ENCODE data around the gene GPX8. TPM values are rescaled to one million over a fixed set of nuclear protein-coding genes. Genes with fewer than 3 reads are reported as not detected.
A peak's percentile ranks its signal among the peaks of the same experiment; 100 is the strongest.

The GPX8 gene, protein sequence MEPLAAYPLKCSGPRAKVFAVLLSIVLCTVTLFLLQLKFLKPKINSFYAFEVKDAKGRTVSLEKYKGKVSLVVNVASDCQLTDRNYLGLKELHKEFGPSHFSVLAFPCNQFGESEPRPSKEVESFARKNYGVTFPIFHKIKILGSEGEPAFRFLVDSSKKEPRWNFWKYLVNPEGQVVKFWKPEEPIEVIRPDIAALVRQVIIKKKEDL
- 10 to 100 TPM in 1 of 4 donors, 1 to 10 TPM in 2, under 1 TPM in 1; 0.22 to 13.1 (median 3.9) TPM for polyA plus RNA-seq
- long read RNA-seq, donor 1, transcript GPX8-203 (3 exons, 1,411 nt), result major isoform, 5 of 10 reads
- long read RNA-seq, donor 1, partial matches to known transcripts, result 0 of 10 reads
- long read RNA-seq, donor 1, other reads (novel, unspliced or antisense), result 0 of 10 reads
- long read RNA-seq, donor 2, partial matches to known transcripts, result 0 of 3 reads
- long read RNA-seq, donor 2, other reads (novel, unspliced or antisense), result 0 of 3 reads
- long read RNA-seq, donor 3, partial matches to known transcripts, result 6 of 10 reads
- long read RNA-seq, donor 3, other reads (novel, unspliced or antisense), result 0 of 10 reads
- long read RNA-seq, donor 4, result 0 reads
- long read RNA-seq, donor 5, partial matches to known transcripts, result 0 of 2 reads
- long read RNA-seq, donor 5, other reads (novel, unspliced or antisense), result 0 of 2 reads
- long read RNA-seq, donor 6, result 0 reads
- long read RNA-seq, donor 7, transcript GPX8-203 (3 exons, 1,411 nt), result major isoform, 24 of 29 reads
- long read RNA-seq, donor 7, partial matches to known transcripts, result 0 of 29 reads
- long read RNA-seq, donor 7, other reads (novel, unspliced or antisense), result 0 of 29 reads
- long read RNA-seq, donor 8, partial matches to known transcripts, result 0 of 4 reads
- long read RNA-seq, donor 8, other reads (novel, unspliced or antisense), result 0 of 4 reads
- long read RNA-seq, donor 9, partial matches to known transcripts, result 0 of 1 reads
- long read RNA-seq, donor 9, other reads (novel, unspliced or antisense), result 0 of 1 reads
- long read RNA-seq, donor 10, transcript GPX8-203 (3 exons, 1,411 nt), result major isoform, 8 of 13 reads
- long read RNA-seq, donor 10, partial matches to known transcripts, result 0 of 13 reads
- long read RNA-seq, donor 10, other reads (novel, unspliced or antisense), result 0 of 13 reads

DNA sequence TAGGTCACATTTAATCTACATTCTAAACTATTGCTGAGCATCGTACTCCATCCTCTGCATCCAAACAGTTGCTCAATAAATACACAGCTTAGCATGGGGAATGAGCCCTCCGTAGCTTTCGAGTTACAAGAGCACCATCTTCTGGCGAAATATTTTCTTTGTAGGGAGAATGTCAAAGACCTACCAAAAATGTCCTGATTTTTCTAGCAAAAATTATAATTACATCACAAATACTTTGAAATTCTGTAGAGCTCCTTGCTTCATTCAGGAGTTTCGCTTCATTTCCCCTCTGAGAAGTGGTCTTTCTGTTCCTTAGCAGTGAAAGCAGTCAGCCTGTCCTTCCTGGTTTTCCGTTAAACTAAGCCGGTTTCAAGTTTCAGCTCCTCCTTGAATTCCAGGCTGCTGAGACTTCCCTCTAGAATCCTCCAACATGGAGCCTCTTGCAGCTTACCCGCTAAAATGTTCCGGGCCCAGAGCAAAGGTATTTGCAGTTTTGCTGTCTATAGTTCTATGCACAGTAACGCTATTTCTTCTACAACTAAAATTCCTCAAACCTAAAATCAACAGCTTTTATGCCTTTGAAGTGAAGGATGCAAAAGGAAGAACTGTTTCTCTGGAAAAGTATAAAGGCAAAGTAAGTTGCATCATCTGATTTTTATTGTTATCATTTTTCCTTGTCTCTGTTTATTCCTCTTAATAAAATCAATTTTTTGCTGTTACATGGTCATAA lies at the start of gene GPX8:
TSS of gene GPX8 (plus strand) at position 409 of the 730 bp plus-strand sequence. CDS start at position 431, 22 bp downstream.
- Histone ChIP-seq H3K36me3 (ENCODE audit: control insufficient read depth in 3 of 3, insufficient read depth in 2 of 3, low read depth in 1 of 3, low read length in 3 of 3) (no peaks in the 10 kb centered on the region), H3K4me3 (ENCODE audit: low read depth in 1 of 3, low read length in 3 of 3) (peak within 1 kb of the TSS in 1 of 3 donors; percentile 33), H3K9me3 (ENCODE audit: control insufficient read depth in 2 of 2, insufficient read depth in 1 of 2, low read depth in 1 of 2, low read length in 1 of 2) (no peaks in the 10 kb centered on the region), H3K27me3 (ENCODE audit: control insufficient read depth in 3 of 3, insufficient read depth in 3 of 3, low read length in 3 of 3) (peaks cover 0 to 8% (median 0%) of the 10 kb centered on the region in 3 donors), H3K4me1 (ENCODE audit: control insufficient read depth in 3 of 3, insufficient read depth in 2 of 3, low read depth in 1 of 3, low read length in 2 of 3) (peaks cover 0 to 13% (median 2%) of the 10 kb centered on the region in 3 donors), H3K27ac (ENCODE audit: low read depth in 1 of 3, low read length in 2 of 3) (peak within 1 kb of the TSS in 2 of 3 donors; percentile 6 to 43)
- peak; percentile 26 to 69 for DNase-seq
- FAIRE-seq, result no peak
- 6 to 11% (median 8%) methylated on average over 10 of the region's 10 CpGs for WGBS, 3 donors

DNA sequence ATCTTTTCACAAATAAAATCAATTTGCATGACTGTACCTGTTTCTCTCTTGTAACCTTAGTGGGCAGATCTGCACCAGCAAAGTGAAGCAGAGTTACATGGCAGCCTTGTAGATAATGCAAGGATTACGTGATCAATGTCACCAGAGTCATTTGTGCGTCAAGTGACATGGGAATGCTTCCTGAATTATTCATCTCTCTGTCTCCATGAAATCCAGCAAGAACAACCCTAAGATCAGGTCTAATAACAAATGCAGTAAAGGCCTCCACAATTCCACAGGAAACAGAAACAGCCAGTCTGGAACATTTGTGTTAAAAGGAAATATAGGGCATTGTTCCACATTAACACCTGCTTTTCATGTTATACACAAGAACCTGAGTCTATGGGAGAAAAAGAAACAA lies 49.8 kb upstream of the GPX8 start:
- no peaks in the 10 kb centered on the region for H3K4me1 ChIP-seq (ENCODE audit: control insufficient read depth in 3 of 3, insufficient read depth in 2 of 3, low read depth in 1 of 3, low read length in 2 of 3)
- peaks cover 0 to 5% (median 0%) of the 10 kb centered on the region in 3 donors for H3K27me3 ChIP-seq (ENCODE audit: control insufficient read depth in 3 of 3, insufficient read depth in 3 of 3, low read length in 3 of 3)
- no peak for DNase-seq
- H3K27ac ChIP-seq (ENCODE audit: low read depth in 1 of 3, low read length in 2 of 3), result no peak overlapping the region
- WGBS, 3 donors, result 83 to 88% (median 87%) methylated on average over 2 of the region's 2 CpGs
- H3K36me3 ChIP-seq (ENCODE audit: control insufficient read depth in 3 of 3, insufficient read depth in 2 of 3, low read depth in 1 of 3, low read length in 3 of 3), result no peaks in the 10 kb centered on the region
- no peaks in the 10 kb centered on the region for H3K9me3 ChIP-seq (ENCODE audit: control insufficient read depth in 2 of 2, insufficient read depth in 1 of 2, low read depth in 1 of 2, low read length in 1 of 2)
- no peak overlapping the region for H3K4me3 ChIP-seq (ENCODE audit: low read depth in 1 of 3, low read length in 3 of 3)
- FAIRE-seq, result no peak

DNA sequence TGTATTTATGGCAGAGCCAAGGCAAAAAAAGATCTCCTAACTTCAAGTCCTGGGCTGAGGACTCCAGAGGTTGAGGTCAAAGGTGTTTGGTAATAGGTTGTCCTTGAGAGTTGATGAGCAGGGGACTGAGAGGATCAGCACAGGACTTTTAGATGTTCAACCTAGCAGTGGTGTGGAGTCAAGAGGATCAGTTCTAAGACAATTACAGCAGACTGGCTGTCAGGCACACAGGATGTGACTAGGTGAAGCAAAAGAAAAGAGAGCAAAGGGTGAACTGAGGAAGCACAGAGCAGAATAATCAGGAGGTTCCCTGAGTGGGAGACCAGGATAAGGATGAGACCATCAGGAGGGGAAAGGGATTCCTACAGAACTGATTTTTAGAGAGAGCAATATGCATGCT lies 46.6 kb upstream of the GPX8 start:
- Histone ChIP-seq H3K27me3 (ENCODE audit: control insufficient read depth in 3 of 3, insufficient read depth in 3 of 3, low read length in 3 of 3) (peaks cover 0 to 3% (median 0%) of the 10 kb centered on the region in 3 donors), H3K36me3 (ENCODE audit: control insufficient read depth in 3 of 3, insufficient read depth in 2 of 3, low read depth in 1 of 3, low read length in 3 of 3) (no peaks in the 10 kb centered on the region), H3K4me1 (ENCODE audit: control insufficient read depth in 3 of 3, insufficient read depth in 2 of 3, low read depth in 1 of 3, low read length in 2 of 3) (no peaks in the 10 kb centered on the region), H3K4me3 (ENCODE audit: low read depth in 1 of 3, low read length in 3 of 3) (no peak overlapping the region), H3K27ac (ENCODE audit: low read depth in 1 of 3, low read length in 2 of 3) (no peak overlapping the region), H3K9me3 (ENCODE audit: control insufficient read depth in 2 of 2, insufficient read depth in 1 of 2, low read depth in 1 of 2, low read length in 1 of 2) (no peaks in the 10 kb centered on the region)
- DNase-seq (no peak), FAIRE-seq (no peak)

DNA sequence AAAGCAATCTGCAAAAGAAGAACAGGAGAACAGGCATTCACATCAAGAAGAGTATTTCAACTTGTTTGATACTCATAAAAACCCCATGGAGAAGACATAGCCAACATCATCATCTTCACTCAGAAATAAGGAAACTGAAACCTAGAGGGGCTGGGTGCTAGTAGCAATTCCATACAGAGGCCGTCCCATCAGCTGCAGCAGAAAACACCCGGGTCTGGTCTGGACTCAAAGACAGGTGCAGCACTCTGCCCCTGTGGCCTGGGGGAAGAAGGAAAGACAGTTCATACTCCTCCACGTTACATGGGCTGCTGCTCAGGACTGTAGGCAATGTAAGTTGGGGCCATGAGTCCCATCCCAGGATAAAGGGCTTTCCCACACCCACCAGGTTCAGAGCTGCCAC lies 45.9 kb upstream of the GPX8 start:
- DNase-seq, result no peak
- no peak overlapping the region for H3K4me3 ChIP-seq (ENCODE audit: low read depth in 1 of 3, low read length in 3 of 3)
- no peak overlapping the region for H3K27ac ChIP-seq (ENCODE audit: low read depth in 1 of 3, low read length in 2 of 3)
- H3K27me3 ChIP-seq (ENCODE audit: control insufficient read depth in 3 of 3, insufficient read depth in 3 of 3, low read length in 3 of 3), result peaks cover 0 to 3% (median 0%) of the 10 kb centered on the region in 3 donors
- FAIRE-seq, result no peak
- H3K36me3 ChIP-seq (ENCODE audit: control insufficient read depth in 3 of 3, insufficient read depth in 2 of 3, low read depth in 1 of 3, low read length in 3 of 3), result no peaks in the 10 kb centered on the region
- no peaks in the 10 kb centered on the region for H3K9me3 ChIP-seq (ENCODE audit: control insufficient read depth in 2 of 2, insufficient read depth in 1 of 2, low read depth in 1 of 2, low read length in 1 of 2)
- no peaks in the 10 kb centered on the region for H3K4me1 ChIP-seq (ENCODE audit: control insufficient read depth in 3 of 3, insufficient read depth in 2 of 3, low read depth in 1 of 3, low read length in 2 of 3)
- 52 to 75% (median 60%) methylated on average over 3 of the region's 3 CpGs for WGBS, 3 donors

DNA sequence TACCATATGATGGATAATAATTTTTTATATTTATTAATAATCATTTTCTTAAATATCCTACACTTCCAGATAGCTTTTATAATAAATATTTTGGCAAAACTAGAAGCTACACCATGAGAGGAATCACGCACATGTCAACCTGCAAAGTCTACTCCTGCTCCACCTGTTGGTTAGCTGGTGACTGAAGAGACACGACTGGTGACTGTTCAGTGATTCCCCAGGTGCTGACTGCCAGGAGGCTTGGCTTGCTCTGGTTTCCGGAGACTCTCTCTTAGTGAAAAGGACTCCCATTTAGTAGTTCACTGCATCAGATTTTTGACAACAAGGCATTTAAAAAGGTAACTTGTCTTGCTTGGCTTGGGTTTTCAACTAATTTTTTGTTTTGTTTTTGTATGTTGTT lies 36.6 kb upstream of the GPX8 start:
- no peak overlapping the region for H3K4me3 ChIP-seq (ENCODE audit: low read depth in 1 of 3, low read length in 3 of 3)
- no peak for FAIRE-seq
- 65 to 68% (median 65%) methylated on average over 3 of the region's 3 CpGs for WGBS, 3 donors
- no peaks in the 10 kb centered on the region for H3K9me3 ChIP-seq (ENCODE audit: control insufficient read depth in 2 of 2, insufficient read depth in 1 of 2, low read depth in 1 of 2, low read length in 1 of 2)
- DNase-seq, result no peak
- H3K4me1 ChIP-seq (ENCODE audit: control insufficient read depth in 3 of 3, insufficient read depth in 2 of 3, low read depth in 1 of 3, low read length in 2 of 3), result no peaks in the 10 kb centered on the region
- no peaks in the 10 kb centered on the region for H3K27me3 ChIP-seq (ENCODE audit: control insufficient read depth in 3 of 3, insufficient read depth in 3 of 3, low read length in 3 of 3)
- H3K36me3 ChIP-seq (ENCODE audit: control insufficient read depth in 3 of 3, insufficient read depth in 2 of 3, low read depth in 1 of 3, low read length in 3 of 3), result no peaks in the 10 kb centered on the region
- no peak overlapping the region for H3K27ac ChIP-seq (ENCODE audit: low read depth in 1 of 3, low read length in 2 of 3)

DNA sequence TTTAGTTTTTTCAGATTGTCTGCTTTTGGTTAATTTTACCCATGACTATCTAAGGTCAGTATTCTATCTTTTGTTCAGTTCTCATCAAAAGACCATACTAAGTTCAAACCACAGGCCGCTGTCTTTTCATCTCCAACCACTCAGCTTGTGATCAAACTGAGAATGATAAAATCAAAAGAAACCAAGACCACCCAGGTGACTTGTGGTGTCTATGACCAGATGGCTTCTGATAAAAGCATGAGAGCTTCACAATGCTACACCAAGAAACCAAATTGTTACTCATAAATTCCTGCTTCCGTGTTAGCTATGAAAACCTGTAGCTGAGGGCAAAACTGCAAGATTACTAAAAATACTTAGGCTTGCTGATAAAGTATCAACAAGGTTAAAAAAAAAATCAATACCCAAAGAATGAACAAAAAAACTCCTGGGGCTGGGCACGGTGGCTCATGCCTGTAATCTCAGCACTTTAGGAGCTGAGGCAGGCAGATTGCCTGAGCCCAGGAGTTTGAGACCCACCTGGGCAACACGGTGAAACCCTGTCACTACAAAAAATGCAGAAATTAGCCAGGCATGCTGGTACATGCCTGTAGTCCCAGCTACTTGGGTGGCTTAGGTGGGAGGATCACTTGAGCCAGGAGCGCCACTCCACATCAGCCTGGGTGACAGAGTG lies 25.8 kb upstream of the GPX8 start:
- H3K27me3 ChIP-seq (ENCODE audit: control insufficient read depth in 3 of 3, insufficient read depth in 3 of 3, low read length in 3 of 3), result peaks cover 0 to 8% (median 2%) of the 10 kb centered on the region in 3 donors
- H3K27ac ChIP-seq (ENCODE audit: low read depth in 1 of 3, low read length in 2 of 3), result no peak overlapping the region
- peaks cover 0 to 7% of the 10 kb centered on the region in 2 donors for H3K9me3 ChIP-seq (ENCODE audit: control insufficient read depth in 2 of 2, insufficient read depth in 1 of 2, low read depth in 1 of 2, low read length in 1 of 2)
- FAIRE-seq (no peak), DNase-seq (peak in 1 of 2 donors; percentile 9)
- no peaks in the 10 kb centered on the region for H3K4me1 ChIP-seq (ENCODE audit: control insufficient read depth in 3 of 3, insufficient read depth in 2 of 3, low read depth in 1 of 3, low read length in 2 of 3)
- WGBS, 3 donors, result 44 to 65% (median 49%) methylated on average over 5 of the region's 5 CpGs
- H3K36me3 ChIP-seq (ENCODE audit: control insufficient read depth in 3 of 3, insufficient read depth in 2 of 3, low read depth in 1 of 3, low read length in 3 of 3), result no peaks in the 10 kb centered on the region
- H3K4me3 ChIP-seq (ENCODE audit: low read depth in 1 of 3, low read length in 3 of 3), result no peak overlapping the region

DNA sequence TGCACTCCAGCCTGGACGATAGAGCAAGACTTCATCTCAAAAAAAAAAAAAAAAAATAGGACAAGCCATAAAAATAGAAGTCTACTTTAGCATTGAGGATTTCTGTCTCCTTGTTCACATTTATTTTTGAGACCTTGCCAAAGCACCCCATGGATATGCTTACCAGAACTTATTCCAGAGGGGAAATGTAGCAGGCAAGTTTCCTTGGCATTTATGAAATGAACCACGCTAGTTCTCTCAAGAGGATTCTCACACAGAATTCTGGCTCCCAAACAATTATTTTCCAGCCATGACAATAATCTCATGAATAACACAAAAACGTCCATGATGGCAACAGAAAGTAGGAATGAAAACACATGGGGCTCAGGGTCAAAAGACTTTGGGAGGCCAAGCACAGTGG lies 23.4 kb upstream of the GPX8 start:
- FAIRE-seq, result no peak
- no peak overlapping the region for H3K4me3 ChIP-seq (ENCODE audit: low read depth in 1 of 3, low read length in 3 of 3)
- H3K36me3 ChIP-seq (ENCODE audit: control insufficient read depth in 3 of 3, insufficient read depth in 2 of 3, low read depth in 1 of 3, low read length in 3 of 3), result no peaks in the 10 kb centered on the region
- H3K9me3 ChIP-seq (ENCODE audit: control insufficient read depth in 2 of 2, insufficient read depth in 1 of 2, low read depth in 1 of 2, low read length in 1 of 2), result no peaks in the 10 kb centered on the region
- no peak for DNase-seq
- 68 to 79% (median 74%) methylated on average over 3 of the region's 3 CpGs for WGBS, 3 donors
- no peak overlapping the region for H3K27ac ChIP-seq (ENCODE audit: low read depth in 1 of 3, low read length in 2 of 3)
- H3K27me3 ChIP-seq (ENCODE audit: control insufficient read depth in 3 of 3, insufficient read depth in 3 of 3, low read length in 3 of 3), result peaks cover 0 to 8% (median 0%) of the 10 kb centered on the region in 3 donors
- H3K4me1 ChIP-seq (ENCODE audit: control insufficient read depth in 3 of 3, insufficient read depth in 2 of 3, low read depth in 1 of 3, low read length in 2 of 3), result no peaks in the 10 kb centered on the region

Measured in small intestine (tissue), 16 donors.